Hematopoietic multipotent progenitor cell treated with erythropoietin and hydrocortisone succinate and interleukin-3 and kit ligand, for 17 days (in vitro differentiated cells): ENCODE measurements around the gene PADI3.
"Not testable (repeated sequence)": the region's sequence is repeated elsewhere in the genome, so short reads cannot be mapped to it uniquely, and the experiment has no call there.

Experiments used
- DNase-seq: peaks from one replicate; pipeline ENCODE4 v3.0.0-alpha.2; 2015; ENCODE audit warnings: low spot score

Gene PADI3

GRCh38 chr1:17216078-17216477 is 32.8 kb upstream of the PADI3 start:
- no peak for DNase-seq

- DNase-seq = no peak
Observed at GRCh38 chr1:17217607-17218006, 31.3 kb upstream of the PADI3 start.

GRCh38 chr1:17218939-17219338 is 30.0 kb upstream of the PADI3 start:
- DNase-seq = no peak

- no peak for DNase-seq
Observed at GRCh38 chr1:17220287-17220686, 28.6 kb upstream of the PADI3 start.

GRCh38 chr1:17222557-17222956 is 26.3 kb upstream of the PADI3 start:
- no peak for DNase-seq

- no peak for DNase-seq
Observed at GRCh38 chr1:17224434-17224833, 24.5 kb upstream of the PADI3 start.

GRCh38 chr1:17225140-17225539 is 23.8 kb upstream of the PADI3 start:
- DNase-seq = no peak

- no peak for DNase-seq
Observed at GRCh38 chr1:17227358-17227915, 21.5 kb upstream of the PADI3 start.

- DNase-seq = no peak
Observed at GRCh38 chr1:17228619-17229018, 20.3 kb upstream of the PADI3 start.

GRCh38 chr1:17229379-17229778 is 19.5 kb upstream of the PADI3 start:
- DNase-seq = no peak

GRCh38 chr1:17230106-17230505 is 18.8 kb upstream of the PADI3 start:
- no peak for DNase-seq

- DNase-seq = no peak
Observed at GRCh38 chr1:17230671-17231310, 18.1 kb upstream of the PADI3 start.

GRCh38 chr1:17232759-17233661 is 15.9 kb upstream of the PADI3 start:
- DNase-seq = no peak

- no peak for DNase-seq
Observed at GRCh38 chr1:17233675-17234320, 15.1 kb upstream of the PADI3 start.

- DNase-seq = no peak
Observed at GRCh38 chr1:17234405-17234804, 14.5 kb upstream of the PADI3 start.

- no peak for DNase-seq
Observed at GRCh38 chr1:17235135-17235885, 13.6 kb upstream of the PADI3 start.

- DNase-seq = peak; percentile 77
Observed at GRCh38 chr1:17236779-17237560, 11.9 kb upstream of the PADI3 start.

GRCh38 chr1:17237561-17237903 is 11.4 kb upstream of the PADI3 start:
- no peak for DNase-seq

- no peak for DNase-seq
Observed at GRCh38 chr1:17239420-17239819, 9.5 kb upstream of the PADI3 start.

GRCh38 chr1:17241011-17241779 is 7.7 kb upstream of the PADI3 start:
- DNase-seq = not testable (repeated sequence)

- DNase-seq = not testable (repeated sequence)
Observed at GRCh38 chr1:17241780-17242074, 7.2 kb upstream of the PADI3 start.
